GM12891 (cell line): ENCODE results near the gene PROKR2.

Source experiments
- PAX5 ChIP-seq: IDR thresholded peaks from 2 replicates; pipeline ENCODE4 v1.6.1; 2011; ENCODE audit warnings: low read length, moderate library complexity, mild to moderate bottlenecking; ENCODE audit not compliant: insufficient read depth, severe bottlenecking
- POLR2A ChIP-seq: IDR thresholded peaks from 2 replicates; pipeline ENCODE4 v1.6.1; 2011; ENCODE audit warnings: low read depth, low read length, control low read depth
- POLR2AphosphoS5 ChIP-seq: IDR thresholded peaks from 2 replicates; pipeline ENCODE4 v1.6.1; 2011; ENCODE audit warnings: low read depth, low read length, control low read depth
- POU2F2 ChIP-seq: IDR thresholded peaks from 2 replicates; pipeline ENCODE4 v1.6.1; 2011; ENCODE audit warnings: low read depth, mild to moderate bottlenecking, control low read depth, low read length, moderate library complexity
- SPI1 ChIP-seq: IDR thresholded peaks from 2 replicates; pipeline ENCODE4 v1.6.1; 2011; ENCODE audit warnings: low read depth, low read length, control low read depth
- TAF1 ChIP-seq: IDR thresholded peaks from 2 replicates; pipeline ENCODE4 v1.6.1; 2011; ENCODE audit warnings: low read depth, low read length, control low read depth

DNA sequence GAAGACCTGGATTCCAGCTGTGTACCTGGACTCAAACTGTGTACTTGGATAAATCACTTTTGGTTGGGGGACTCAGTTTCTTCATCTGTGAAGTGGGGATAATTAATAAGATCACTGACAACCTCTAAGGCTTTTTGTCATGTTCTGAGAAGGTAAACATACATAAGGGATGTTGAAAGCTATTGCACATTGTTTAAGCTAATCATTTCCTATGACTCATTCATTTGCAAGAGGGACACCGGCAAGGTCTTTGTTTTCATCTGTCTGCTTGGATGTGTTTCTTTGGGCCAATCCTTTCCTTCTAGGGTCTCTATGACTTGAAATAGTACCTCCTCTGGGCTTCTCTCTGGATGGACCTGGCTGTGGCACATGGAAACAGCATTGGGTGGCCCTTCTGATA, 6.8 kb downstream of the PROKR2 start:
- TF ChIP-seq TAF1 (no peak), POLR2AphosphoS5 (no peak), POLR2A (no peak), POU2F2 (no peak), SPI1 (no peak), PAX5 (no peak)
